ENCODE results near the gene AHNAK. TPM values are rescaled to one million over a fixed set of nuclear protein-coding genes. Genes with fewer than 3 reads are reported as not detected.
A peak's percentile ranks its signal among the peaks of the same experiment; 100 is the strongest.

The AHNAK gene
- total and polyA plus RNA-seq, 2 of the 8 experiments (the other 6 are each of a cell fraction or from before 2014, with no cell fraction given) = 2.0 to 5.8 TPM

GRCh38 chr11:62546929-62547625 is 471 bp upstream of the AHNAK start:
- ChIA-PET CTCF (ENCODE audit: partially characterized antibody) (interaction anchor here (0.6 to 2.1 kb wide), 5 partner anchors 11 to 154 kb away, joined by 3 to 12 read pairs (median 8); no protein-coding TSS in a partner anchor), POLR2A (ENCODE audit: partially characterized antibody) (interaction anchor here (0.8 to 1.9 kb wide), 7 partner anchors 11 to 143 kb away, joined by 3 to 5 read pairs (median 3); no protein-coding TSS in a partner anchor)
- Histone ChIP-seq H3K18ac (ENCODE audit: extremely low read depth, low read length) (peak overlapping the region; percentile 13; the same call in 1 of the 2 replicates), H4K5ac (ENCODE audit: insufficient read length, low read depth, low read length) (no peak overlapping the region), H2BK15ac (ENCODE audit: low read length) (no peak overlapping the region), H4K20me1 (replicated peaks in 1 of 2; ENCODE audit: control insufficient read depth in 1 of 2, insufficient read depth in 2 of 2, low read length in 2 of 2) (peaks cover 8 to 14% of the 10 kb centered on the region in 2 experiments), H3K4me1 (replicated peaks in 1 of 4; ENCODE audit: control insufficient read depth in 3 of 4, insufficient read depth in 4 of 4, low read length in 3 of 4) (peaks cover 8 to 38% (median 25%) of the 10 kb centered on the region in 4 experiments), H4K91ac (replicated peaks; ENCODE audit: insufficient read length, low read length) (no peak overlapping the region), H2BK120ac (replicated peaks; ENCODE audit: low read depth, low read length) (no peak overlapping the region), H4K8ac (ENCODE audit: extremely low read depth, insufficient read depth, low read length) (peak overlapping the region; percentile 7; the same call in 1 of the 2 replicates), H3K14ac (ENCODE audit: insufficient read length) (no peak overlapping the region), H3K4me3 (ENCODE audit: extremely low read depth in 1 of 4, insufficient read depth in 2 of 4, low read depth in 3 of 4, low read length in 4 of 4) (peak overlapping the region; percentile 38 to 73 (median 47)), H2BK12ac (ENCODE audit: low read depth, low read length) (no peak overlapping the region), H3K23me2 (ENCODE audit: low read depth, low read length) (peaks cover 27% of the 10 kb centered on the region), H3K79me1 (ENCODE audit: low read depth, low read length) (0 out of 2 replicates have a peak, but pooled peaks cover 3% of the 10 kb centered on the region), H2BK20ac (ENCODE audit: low read length) (no peak overlapping the region), H3K9me3 (ENCODE audit: insufficient read depth in 2 of 2, low read depth in 1 of 2, low read length in 1 of 2) (no peaks in the 10 kb centered on the region), H2AFZ (ENCODE audit: low read length) (no peak overlapping the region), H2BK5ac (ENCODE audit: low read depth, low read length) (no peak overlapping the region), H3K9ac (replicated peaks in 1 of 4; ENCODE audit: extremely low read depth in 1 of 4, low read depth in 3 of 4, low read length in 3 of 4) (peak overlapping the region in 2 of 4 experiments; percentile 17 to 39; a peak in 2 of 7 replicates), H3K23ac (ENCODE audit: insufficient read length) (no peak overlapping the region), H3K27ac (ENCODE audit: low read depth, low read length) (no peak overlapping the region), H3K4ac (replicated peaks; ENCODE audit: insufficient read length, low read depth, low read length) (peak overlapping the region; percentile 39), H3K56ac (replicated peaks; ENCODE audit: insufficient read length, low read depth, low read length) (no peak overlapping the region), H3K4me2 (ENCODE audit: insufficient read depth in 1 of 2, low read depth in 2 of 2, low read length in 2 of 2) (peak overlapping the region; percentile 87 to 97), H2AK5ac (ENCODE audit: low read depth, low read length) (no peak overlapping the region), H3K36me3 (ENCODE audit: control insufficient read depth in 2 of 4, insufficient read depth in 4 of 4, low read length in 3 of 4) (no peaks in the 10 kb centered on the region), H3K27me3 (replicated peaks in 1 of 4; ENCODE audit: control insufficient read depth in 3 of 4, extremely low read depth in 1 of 4, insufficient read depth in 3 of 4, low read length in 3 of 4) (peaks cover 34 to 66% (median 61%) of the 10 kb centered on the region in 4 experiments), H3K79me2 (ENCODE audit: control insufficient read depth in 1 of 2, insufficient read depth in 2 of 2, low read length in 2 of 2) (no peaks in the 10 kb centered on the region)
- FAIRE-seq (no peak), DNase-seq (ENCODE audit: low read depth in 1 of 2, low spot score in 2 of 2) (peak in 1 of 2 experiments; percentile 67)
- WGBS, 2 experiments (ENCODE audit: extremely low coverage in 1 of 2, insufficient coverage in 1 of 2, insufficient read length in 1 of 2, insufficient replicate concordance in 2 of 2, low coverage in 1 of 2, low lambda C conversion rate in 2 of 2, missing lambda C conversion rate in 1 of 2) = 4% methylated on average over 25 of the region's 40 CpGs; no CpG with 5 or more reads in 1 of the 2 experiments
- TF ChIP-seq CEBPB (IDR thresholded peaks at IDR 0.05; ENCODE audit: low read depth, low read length) = no peak
- TF ChIP-seq EZH2 (IDR thresholded peaks at IDR 0.05; ENCODE audit: low read depth, low read length, severe bottlenecking) = peak; percentile 71
- peak; percentile 51; the same call in 1 of the 2 replicates for TF ChIP-seq SUZ12 (IDR thresholded peaks at IDR 0.05; ENCODE audit: low read length)
- no peak for TF ChIP-seq GABPA (IDR thresholded peaks at IDR 0.05; ENCODE audit: borderline replicate concordance, insufficient read depth, low read length)
- TF ChIP-seq EGR1 (IDR thresholded peaks at IDR 0.05; ENCODE audit: borderline replicate concordance, low read depth, low read length) = peak; percentile 42; the same call in 1 of the 2 replicates
